ENCODE measurements around the gene SMIM8. TPM values are rescaled to one million over a fixed set of nuclear protein-coding genes. Genes with fewer than 3 reads are reported as not detected.

Gene SMIM8
- total and polyA plus RNA-seq, 2 donors (not counting 1 experiment from before 2014, with no cell fraction given): 3.7 to 19.1 TPM

DNA sequence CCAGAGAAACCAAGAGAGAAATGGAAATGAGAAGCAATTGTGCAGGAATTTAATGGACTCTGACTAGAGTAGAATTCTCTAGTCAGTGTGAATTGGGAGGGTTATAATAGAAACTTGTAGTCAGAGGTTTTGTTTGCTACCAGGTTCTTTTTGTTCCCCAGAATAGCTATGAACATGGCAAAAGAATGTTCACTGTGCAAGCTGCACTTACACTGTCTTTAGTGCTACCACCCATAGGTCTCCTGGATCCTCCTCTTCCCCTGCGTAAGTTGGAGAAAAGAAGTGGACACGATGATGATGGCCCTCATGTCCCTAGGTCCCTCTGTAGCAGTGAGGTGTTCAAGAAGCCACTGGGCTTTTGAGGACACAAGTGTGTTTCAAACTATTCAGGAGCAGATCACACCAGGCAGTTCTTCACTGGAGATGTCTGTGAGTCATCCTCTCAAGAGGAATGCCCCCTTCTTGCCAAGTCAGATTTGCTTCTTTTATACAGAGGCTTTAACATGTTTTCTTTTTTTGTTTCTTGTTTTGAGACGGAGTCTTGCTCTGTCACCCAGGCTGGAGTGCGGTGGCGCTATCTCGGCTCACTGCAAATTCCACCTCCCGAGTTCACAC, 47.6 kb upstream of the SMIM8 start:
- H3K4me1 Mint-ChIP-seq: peaks cover 3% of the 10 kb centered on the region
- CTCF ChIA-PET: no interaction called here
- no peak for ATAC-seq (ENCODE audit: low read depth)

DNA sequence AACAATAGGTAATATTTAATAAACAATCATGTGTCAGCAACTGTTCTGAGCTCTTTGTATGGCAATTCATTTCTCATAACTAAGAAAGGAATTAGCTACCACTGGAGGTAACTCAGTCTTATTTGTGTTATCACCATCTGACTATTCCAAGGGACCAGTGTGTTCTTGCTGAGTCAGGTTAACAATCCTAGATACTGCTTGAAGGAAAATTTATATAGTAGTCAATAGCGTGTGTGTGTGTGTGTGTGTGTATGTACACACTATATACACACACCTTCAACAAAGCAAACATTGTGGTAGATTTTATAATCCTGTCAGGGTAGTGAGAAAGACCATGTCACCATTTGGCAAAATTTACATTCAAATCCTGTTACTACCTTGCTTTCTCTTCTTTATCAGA, 45.8 kb upstream of the SMIM8 start:
- H3K9ac ChIP-seq (ENCODE audit: low read length): no peak overlapping the region
- H3K4me3 Mint-ChIP-seq: no peak overlapping the region
- DNase-seq (no peak), ATAC-seq (ENCODE audit: low read depth) (no peak)
- ChIA-PET POLR2A (no interaction called here), CTCF (interaction anchor here (1.4 kb wide), 1 partner anchor 137 kb away, joined by 3 read pairs; no protein-coding TSS in a partner anchor)
- TF ChIP-seq EZH2 (IDR thresholded peaks at IDR 0.05; ENCODE audit: borderline replicate concordance, insufficient read depth, low read depth, low read length, poor library complexity, severe bottlenecking): no peak
- TF ChIP-seq, protein P1, sequence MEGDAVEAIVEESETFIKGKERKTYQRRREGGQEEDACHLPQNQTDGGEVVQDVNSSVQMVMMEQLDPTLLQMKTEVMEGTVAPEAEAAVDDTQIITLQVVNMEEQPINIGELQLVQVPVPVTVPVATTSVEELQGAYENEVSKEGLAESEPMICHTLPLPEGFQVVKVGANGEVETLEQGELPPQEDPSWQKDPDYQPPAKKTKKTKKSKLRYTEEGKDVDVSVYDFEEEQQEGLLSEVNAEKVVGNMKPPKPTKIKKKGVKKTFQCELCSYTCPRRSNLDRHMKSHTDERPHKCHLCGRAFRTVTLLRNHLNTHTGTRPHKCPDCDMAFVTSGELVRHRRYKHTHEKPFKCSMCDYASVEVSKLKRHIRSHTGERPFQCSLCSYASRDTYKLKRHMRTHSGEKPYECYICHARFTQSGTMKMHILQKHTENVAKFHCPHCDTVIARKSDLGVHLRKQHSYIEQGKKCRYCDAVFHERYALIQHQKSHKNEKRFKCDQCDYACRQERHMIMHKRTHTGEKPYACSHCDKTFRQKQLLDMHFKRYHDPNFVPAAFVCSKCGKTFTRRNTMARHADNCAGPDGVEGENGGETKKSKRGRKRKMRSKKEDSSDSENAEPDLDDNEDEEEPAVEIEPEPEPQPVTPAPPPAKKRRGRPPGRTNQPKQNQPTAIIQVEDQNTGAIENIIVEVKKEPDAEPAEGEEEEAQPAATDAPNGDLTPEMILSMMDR (IDR thresholded peaks at IDR 0.05): no peak
- H3K4me3 ChIP-seq (ENCODE audit: control extremely low read depth in 1 of 5, extremely low read depth in 1 of 5, insufficient read depth in 1 of 5, low read depth in 2 of 5, low read length in 4 of 5): no peak overlapping the region
- intact Hi-C loops (cut with micrococcal nuclease): no loop called here
- H4K20me1 ChIP-seq (ENCODE audit: control insufficient read depth, insufficient read depth, low read length, poor library complexity, severe bottlenecking): no peaks in the 10 kb centered on the region
- no peaks in the 10 kb centered on the region for H3K9me3 ChIP-seq (ENCODE audit: control extremely low read depth in 1 of 3, control insufficient read depth in 2 of 3, insufficient read depth in 1 of 3, low read length in 2 of 3)
- peaks cover 3% of the 10 kb centered on the region for H3K4me1 Mint-ChIP-seq
- WGBS (ENCODE audit: insufficient coverage): no CpG with 5 or more reads among the region's 1 CpG
- no peaks in the 10 kb centered on the region for H3K4me1 ChIP-seq (ENCODE audit: control insufficient read depth in 2 of 2, insufficient read depth in 2 of 2, low read length in 2 of 2)
- H3K79me2 ChIP-seq (ENCODE audit: control insufficient read depth, insufficient read depth, low read length): no peaks in the 10 kb centered on the region
- H3K27ac Mint-ChIP-seq: no peak overlapping the region
- H3K4me2 ChIP-seq (replicated peaks; ENCODE audit: low read depth, low read length, poor library complexity, severe bottlenecking): no peak overlapping the region
- H3K27me3 ChIP-seq (replicated peaks in 1 of 4; ENCODE audit: control extremely low read depth in 1 of 4, control insufficient read depth in 3 of 4, insufficient read depth in 4 of 4, low read length in 3 of 4): no peaks in the 10 kb centered on the region
- no peak overlapping the region for H3K27ac ChIP-seq (ENCODE audit: low read length in 2 of 2)
- no peak overlapping the region for H2AFZ ChIP-seq (ENCODE audit: insufficient read depth, low read depth, low read length, poor library complexity, severe bottlenecking)
- H3K9me3 Mint-ChIP-seq (ENCODE audit: insufficient read depth): no peaks in the 10 kb centered on the region
- no peaks in the 10 kb centered on the region for H3K36me3 ChIP-seq (replicated peaks in 1 of 2; ENCODE audit: control extremely low read depth in 1 of 2, control insufficient read depth in 1 of 2, extremely low read depth in 1 of 2, insufficient read depth in 2 of 2, low read length in 1 of 2)
- no peaks in the 10 kb centered on the region for H3K27me3 Mint-ChIP-seq

More for the DNA sequence above, 47.6 kb upstream of the SMIM8 start:
- Histone ChIP-seq H3K4me3 (ENCODE audit: control extremely low read depth in 1 of 5, extremely low read depth in 1 of 5, insufficient read depth in 1 of 5, low read depth in 2 of 5, low read length in 4 of 5) (no peak overlapping the region), H3K79me2 (ENCODE audit: control insufficient read depth, insufficient read depth, low read length) (no peaks in the 10 kb centered on the region), H4K20me1 (ENCODE audit: control insufficient read depth, insufficient read depth, low read length, poor library complexity, severe bottlenecking) (no peaks in the 10 kb centered on the region), H3K4me2 (replicated peaks; ENCODE audit: low read depth, low read length, poor library complexity, severe bottlenecking) (no peak overlapping the region), H3K27ac (ENCODE audit: low read length in 2 of 2) (no peak overlapping the region), H3K9me3 (ENCODE audit: control extremely low read depth in 1 of 3, control insufficient read depth in 2 of 3, insufficient read depth in 1 of 3, low read length in 2 of 3) (no peaks in the 10 kb centered on the region), H2AFZ (ENCODE audit: insufficient read depth, low read depth, low read length, poor library complexity, severe bottlenecking) (no peak overlapping the region), H3K36me3 (replicated peaks in 1 of 2; ENCODE audit: control extremely low read depth in 1 of 2, control insufficient read depth in 1 of 2, extremely low read depth in 1 of 2, insufficient read depth in 2 of 2, low read length in 1 of 2) (no peaks in the 10 kb centered on the region), H3K4me1 (ENCODE audit: control insufficient read depth in 2 of 2, insufficient read depth in 2 of 2, low read length in 2 of 2) (no peaks in the 10 kb centered on the region), H3K27me3 (replicated peaks in 1 of 4; ENCODE audit: control extremely low read depth in 1 of 4, control insufficient read depth in 3 of 4, insufficient read depth in 4 of 4, low read length in 3 of 4) (no peaks in the 10 kb centered on the region), H3K9ac (ENCODE audit: low read length) (no peak overlapping the region)
- intact Hi-C loops (cut with micrococcal nuclease): no loop called here
- POLR2A ChIA-PET: no interaction called here
- no peak for DNase-seq
- 100% methylated on average over 1 of the region's 7 CpGs for WGBS (ENCODE audit: insufficient coverage)
- TF ChIP-seq, protein P1 (IDR thresholded peaks at IDR 0.05): no peak
- TF ChIP-seq EZH2 (IDR thresholded peaks at IDR 0.05; ENCODE audit: borderline replicate concordance, insufficient read depth, low read depth, low read length, poor library complexity, severe bottlenecking): no peak
- no peak overlapping the region for H3K4me3 Mint-ChIP-seq
- no peaks in the 10 kb centered on the region for H3K27me3 Mint-ChIP-seq
- H3K9me3 Mint-ChIP-seq (ENCODE audit: insufficient read depth): peaks cover 2% of the 10 kb centered on the region
- H3K27ac Mint-ChIP-seq: no peak overlapping the region
